ENCODE data around the gene BORCS6. TPM values are rescaled to one million over a fixed set of nuclear protein-coding genes. Genes with fewer than 3 reads are reported as not detected.

BORCS6 gene
- total and polyA plus RNA-seq, 9 of the 15 experiments (the other 6 are each of a cell fraction or from before 2014, with no cell fraction given) = 0.01 to 7.4 (median 2.3) TPM

DNA sequence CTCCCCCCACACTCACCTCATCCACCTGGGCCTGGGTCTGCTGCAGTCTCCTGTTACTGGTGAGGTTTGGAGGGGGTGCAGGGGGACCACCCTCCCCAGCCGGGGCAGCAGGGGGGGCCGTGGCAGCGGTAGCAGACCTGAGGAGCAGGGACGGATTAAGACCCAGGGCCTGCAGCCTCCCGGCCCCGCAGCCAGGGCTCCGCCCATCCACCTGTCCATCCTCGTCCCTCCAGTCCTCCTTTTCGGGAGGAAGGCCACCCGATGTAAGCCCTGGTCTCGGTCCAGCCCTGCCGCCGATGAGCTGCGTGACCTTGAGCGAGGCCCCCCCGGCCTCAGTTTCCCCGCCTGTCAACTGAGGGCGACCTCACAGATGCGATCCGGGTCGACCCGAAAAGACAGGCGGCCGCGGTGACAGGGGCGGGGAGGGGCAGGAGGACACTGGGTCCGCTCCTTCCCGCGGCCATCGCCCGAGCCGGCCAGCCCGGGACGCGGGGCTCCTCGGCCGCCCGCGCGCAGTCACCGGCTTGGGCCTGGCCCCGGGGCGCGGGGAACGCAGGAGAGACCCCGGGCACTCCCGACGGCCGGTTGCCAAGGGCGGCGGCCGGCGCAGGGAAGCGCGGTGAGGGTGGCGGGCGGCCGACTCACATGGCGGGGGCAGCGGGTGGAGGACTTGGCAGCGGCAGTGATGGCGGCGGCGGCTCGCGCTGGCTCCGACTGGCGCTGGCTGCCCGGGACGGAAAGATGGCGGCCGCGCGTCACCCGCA lies 27.6 kb downstream of the BORCS6 start, which contains the start of gene VAMP2 (continued):
- TF ChIP-seq KAT7 (CRISPR knock-in tag; IDR thresholded peaks at IDR 0.05; ENCODE audit: borderline replicate concordance) (0 out of 2 replicates have a peak, but pooled peaks have one; percentile 66), MYC (IDR thresholded peaks at IDR 0.05; ENCODE audit: low read depth, low read length) (peak; percentile 61; the same call in 1 of the 2 replicates), MYC (CRISPR knock-in tag; IDR thresholded peaks at IDR 0.05; ENCODE audit: borderline replicate concordance, low read depth) (no peak), CREM (IDR thresholded peaks at IDR 0.05; ENCODE audit: low read depth) (peak; percentile 70), E2F5 (CRISPR knock-in tag; IDR thresholded peaks at IDR 0.05) (no peak), ZNF512 (tag; IDR thresholded peaks at IDR 0.05) (no peak), POLR2G (IDR thresholded peaks at IDR 0.05; ENCODE audit: low read depth, low read length) (peak; percentile 90), ESRRA (IDR thresholded peaks at IDR 0.05; ENCODE audit: borderline replicate concordance, low read depth) (0 out of 2 replicates have a peak, but pooled peaks have one; percentile 12), RBBP5 (IDR thresholded peaks at IDR 0.05; ENCODE audit: borderline replicate concordance, insufficient read depth, low read length, poor library complexity, severe bottlenecking) (peak; percentile 38), RBM15 (IDR thresholded peaks at IDR 0.05; ENCODE audit: insufficient read depth, low read length) (no peak), CREB1 (IDR thresholded peaks at IDR 0.05) (no peak), CREB1 (CRISPR knock-in tag; IDR thresholded peaks at IDR 0.05) (peak; percentile 38; the same call in 1 of the 2 replicates), ARNT (IDR thresholded peaks at IDR 0.05) (no peak)
- TF ChIP-seq, protein P1, sequence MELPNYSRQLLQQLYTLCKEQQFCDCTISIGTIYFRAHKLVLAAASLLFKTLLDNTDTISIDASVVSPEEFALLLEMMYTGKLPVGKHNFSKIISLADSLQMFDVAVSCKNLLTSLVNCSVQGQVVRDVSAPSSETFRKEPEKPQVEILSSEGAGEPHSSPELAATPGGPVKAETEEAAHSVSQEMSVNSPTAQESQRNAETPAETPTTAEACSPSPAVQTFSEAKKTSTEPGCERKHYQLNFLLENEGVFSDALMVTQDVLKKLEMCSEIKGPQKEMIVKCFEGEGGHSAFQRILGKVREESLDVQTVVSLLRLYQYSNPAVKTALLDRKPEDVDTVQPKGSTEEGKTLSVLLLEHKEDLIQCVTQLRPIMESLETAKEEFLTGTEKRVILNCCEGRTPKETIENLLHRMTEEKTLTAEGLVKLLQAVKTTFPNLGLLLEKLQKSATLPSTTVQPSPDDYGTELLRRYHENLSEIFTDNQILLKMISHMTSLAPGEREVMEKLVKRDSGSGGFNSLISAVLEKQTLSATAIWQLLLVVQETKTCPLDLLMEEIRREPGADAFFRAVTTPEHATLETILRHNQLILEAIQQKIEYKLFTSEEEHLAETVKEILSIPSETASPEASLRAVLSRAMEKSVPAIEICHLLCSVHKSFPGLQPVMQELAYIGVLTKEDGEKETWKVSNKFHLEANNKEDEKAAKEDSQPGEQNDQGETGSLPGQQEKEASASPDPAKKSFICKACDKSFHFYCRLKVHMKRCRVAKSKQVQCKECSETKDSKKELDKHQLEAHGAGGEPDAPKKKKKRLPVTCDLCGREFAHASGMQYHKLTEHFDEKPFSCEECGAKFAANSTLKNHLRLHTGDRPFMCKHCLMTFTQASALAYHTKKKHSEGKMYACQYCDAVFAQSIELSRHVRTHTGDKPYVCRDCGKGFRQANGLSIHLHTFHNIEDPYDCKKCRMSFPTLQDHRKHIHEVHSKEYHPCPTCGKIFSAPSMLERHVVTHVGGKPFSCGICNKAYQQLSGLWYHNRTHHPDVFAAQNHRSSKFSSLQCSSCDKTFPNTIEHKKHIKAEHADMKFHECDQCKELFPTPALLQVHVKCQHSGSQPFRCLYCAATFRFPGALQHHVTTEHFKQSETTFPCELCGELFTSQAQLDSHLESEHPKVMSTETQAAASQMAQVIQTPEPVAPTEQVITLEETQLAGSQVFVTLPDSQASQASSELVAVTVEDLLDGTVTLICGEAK (IDR thresholded peaks at IDR 0.05) = peak; percentile 52; the same call in 1 of the 2 replicates
- TF ChIP-seq, protein P1 (CRISPR knock-in tag; IDR thresholded peaks at IDR 0.05) = no peak
